Dendritic cell treated with granulocyte-macrophage colony-stimulating factor and Interleukin-4, amounts not matched to agents 40 ng/mL and 50 ng/mL, for 4 days (primary cell): ENCODE data around the gene GRIA2.
"Not testable (repeated sequence)": the region's sequence is repeated elsewhere in the genome, so short reads cannot be mapped to it uniquely, and the experiment has no call there.

Experiments
- H3K27ac Mint-ChIP-seq: one replicate; pipeline ENCODE4 v1.8.0; 2022; ENCODE audit warnings: mild to moderate bottlenecking, mixed read lengths
- H3K27me3 Mint-ChIP-seq: one replicate; pipeline ENCODE4 v1.8.0; 2022; ENCODE audit warnings: mild to moderate bottlenecking, mixed read lengths
- H3K36me3 Mint-ChIP-seq: one replicate; pipeline ENCODE4 v1.8.0; 2022; ENCODE audit warnings: low read depth, mixed read lengths
- H3K4me1 Mint-ChIP-seq: one replicate; pipeline ENCODE4 v1.8.0; 2022; ENCODE audit warnings: low read depth, mixed read lengths
- H3K4me3 Mint-ChIP-seq: one replicate; pipeline ENCODE4 v1.8.0; 2022; ENCODE audit warnings: mild to moderate bottlenecking, moderate library complexity, mixed read lengths
- H3K9me3 Mint-ChIP-seq: one replicate; pipeline ENCODE4 v1.8.0; 2022; ENCODE audit warnings: mixed read lengths
- intact Hi-C: fragments of 100-400 bp; cut with micrococcal nuclease; formaldehyde crosslinking; loops from one replicate; pipeline ENCODE4 v1.15.0; 2022

Gene GRIA2

DNA sequence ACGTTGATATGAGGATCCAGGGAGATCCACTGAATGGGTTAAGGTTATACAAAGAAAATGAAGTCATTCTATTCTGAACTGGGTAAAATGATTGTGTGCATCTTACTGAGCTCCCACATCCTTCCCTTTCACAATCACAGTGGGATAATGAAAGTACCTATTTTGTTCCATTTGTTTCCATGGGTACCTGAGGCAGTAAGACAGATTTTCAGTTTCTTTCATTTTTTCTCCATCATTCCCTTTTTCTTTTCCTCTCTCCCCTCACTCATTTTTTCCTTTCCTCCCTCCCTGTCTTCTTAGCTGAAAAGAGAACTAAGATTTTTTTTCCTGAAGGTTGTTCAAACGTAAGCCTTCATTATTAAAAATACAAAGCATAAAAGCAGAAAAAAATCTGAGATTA, 4.6 kb downstream of the GRIA2 start:
- Mint-ChIP-seq H3K27ac (no peak overlapping the region), H3K9me3 (no peaks in the 10 kb centered on the region), H3K4me3 (no peak overlapping the region), H3K36me3 (no peaks in the 10 kb centered on the region), H3K27me3 (peaks cover 43% of the 10 kb centered on the region), H3K4me1 (peaks cover 14% of the 10 kb centered on the region)
- intact Hi-C loops = no loop called here

DNA sequence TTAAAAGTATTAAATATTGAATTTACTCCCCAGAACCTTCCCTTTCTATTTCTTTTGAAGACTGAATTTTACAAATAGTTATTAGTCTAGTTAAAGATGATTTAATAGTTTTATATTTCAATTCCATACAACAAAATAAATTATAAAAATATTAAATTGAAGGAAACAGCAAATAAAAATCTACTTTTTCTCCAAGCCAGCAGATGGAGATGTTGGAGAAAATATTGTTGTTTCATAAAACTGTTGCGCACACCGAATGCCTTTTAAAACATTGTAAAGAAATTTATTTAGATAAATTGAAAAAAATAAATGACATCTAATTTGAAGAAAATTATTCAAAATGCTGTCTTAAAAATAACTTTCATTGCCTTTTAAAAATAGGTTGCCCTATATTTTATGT, 5.5 kb downstream of the GRIA2 start:
- H3K9me3 Mint-ChIP-seq = no peaks in the 10 kb centered on the region
- H3K4me1 Mint-ChIP-seq = peaks cover 14% of the 10 kb centered on the region
- no peaks in the 10 kb centered on the region for H3K36me3 Mint-ChIP-seq
- H3K27ac Mint-ChIP-seq = no peak overlapping the region
- peaks cover 35% of the 10 kb centered on the region for H3K27me3 Mint-ChIP-seq
- intact Hi-C loops = no loop called here
- H3K4me3 Mint-ChIP-seq = no peak overlapping the region

DNA sequence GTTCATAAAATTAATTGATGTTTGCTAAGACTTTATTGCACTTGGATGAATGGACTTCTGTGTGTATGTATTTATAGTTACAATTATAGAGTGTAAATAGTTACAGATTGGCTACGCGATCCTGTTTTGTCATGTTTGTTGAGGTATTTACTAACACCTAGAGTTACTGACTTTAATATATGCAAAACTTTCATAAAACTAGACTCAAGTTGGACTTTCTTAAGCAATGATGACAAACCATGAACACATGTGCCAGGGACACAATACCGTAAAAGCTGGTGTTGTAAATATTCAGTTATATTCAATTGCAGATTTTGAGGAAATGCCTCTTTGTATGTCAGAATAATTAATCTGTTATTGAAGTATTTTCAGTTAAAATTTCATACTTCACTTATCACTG, 6.1 kb downstream of the GRIA2 start:
- intact Hi-C loops = no loop called here
- H3K4me1 Mint-ChIP-seq = peaks cover 12% of the 10 kb centered on the region
- no peaks in the 10 kb centered on the region for H3K36me3 Mint-ChIP-seq
- H3K27me3 Mint-ChIP-seq = peaks cover 30% of the 10 kb centered on the region
- H3K27ac Mint-ChIP-seq = no peak overlapping the region
- H3K9me3 Mint-ChIP-seq = no peaks in the 10 kb centered on the region
- H3K4me3 Mint-ChIP-seq = no peak overlapping the region

DNA sequence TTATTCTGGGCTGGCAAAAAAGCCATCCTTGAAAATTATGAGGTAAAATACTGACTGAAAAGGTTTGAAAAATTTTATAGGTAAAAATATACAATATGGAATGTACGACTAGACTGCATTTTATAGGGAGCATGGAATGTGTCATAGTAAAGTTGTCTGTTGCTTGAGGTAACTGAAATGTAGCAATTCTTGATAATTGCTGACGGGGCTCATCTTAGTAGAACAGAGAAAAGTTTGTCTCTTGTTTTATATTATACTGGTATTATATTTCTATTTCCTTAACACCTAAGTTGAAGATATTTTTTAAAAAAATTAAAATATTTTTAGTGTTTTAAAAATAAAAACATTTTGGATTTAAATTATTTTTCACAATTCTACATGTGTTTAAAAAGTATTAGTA, 11.0 kb downstream of the GRIA2 start:
- H3K9me3 Mint-ChIP-seq = no peaks in the 10 kb centered on the region
- peaks cover 2% of the 10 kb centered on the region for H3K27me3 Mint-ChIP-seq
- H3K4me1 Mint-ChIP-seq = no peaks in the 10 kb centered on the region
- no peak overlapping the region for H3K4me3 Mint-ChIP-seq
- intact Hi-C loops = no loop called here
- no peaks in the 10 kb centered on the region for H3K36me3 Mint-ChIP-seq
- H3K27ac Mint-ChIP-seq = no peak overlapping the region

DNA sequence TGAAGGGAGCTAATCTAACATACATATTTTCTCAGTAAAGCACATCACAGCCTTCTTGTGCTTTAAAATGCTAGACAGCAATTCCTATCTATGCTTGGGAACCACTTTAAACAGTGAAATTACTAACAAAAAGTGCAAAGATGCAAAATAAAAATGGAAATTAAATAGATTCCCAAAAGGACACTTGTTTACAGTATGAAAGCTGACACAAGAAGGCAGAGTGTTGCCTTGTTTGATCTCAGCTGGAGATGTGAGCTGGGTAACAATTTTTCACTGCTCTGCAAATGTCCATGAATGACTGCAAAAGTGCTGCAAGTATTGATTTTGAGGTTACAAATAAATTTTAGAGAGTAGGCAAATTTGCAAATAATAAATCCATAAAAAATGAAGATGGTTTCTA, 22.3 kb downstream of the GRIA2 start:
- Mint-ChIP-seq H3K4me3 (no peak overlapping the region), H3K36me3 (no peaks in the 10 kb centered on the region), H3K27ac (no peak overlapping the region), H3K27me3 (no peaks in the 10 kb centered on the region), H3K4me1 (no peaks in the 10 kb centered on the region), H3K9me3 (no peaks in the 10 kb centered on the region)
- intact Hi-C loops = no loop called here

DNA sequence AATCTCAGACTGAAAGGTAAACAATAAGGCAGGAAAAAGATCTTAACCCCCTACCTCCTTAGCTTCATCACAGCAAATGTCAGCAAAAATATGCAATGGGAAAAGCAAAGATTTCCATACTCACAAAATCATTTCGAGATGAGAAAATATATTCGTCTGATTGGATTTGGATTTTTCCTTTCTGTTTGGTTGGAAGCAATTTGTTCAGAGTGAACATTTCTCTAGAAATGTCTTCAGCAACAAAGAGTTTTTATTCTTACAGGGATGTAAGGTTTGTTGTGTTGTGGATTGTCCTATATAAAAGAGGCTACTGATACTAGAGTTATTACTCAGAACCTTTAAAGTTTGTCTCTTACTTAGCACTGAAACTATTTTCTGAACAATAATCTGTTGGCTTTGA, 23.8 kb downstream of the GRIA2 start:
- Mint-ChIP-seq H3K9me3 (no peaks in the 10 kb centered on the region), H3K27me3 (no peaks in the 10 kb centered on the region), H3K36me3 (no peaks in the 10 kb centered on the region), H3K4me3 (no peak overlapping the region), H3K27ac (no peak overlapping the region), H3K4me1 (no peaks in the 10 kb centered on the region)
- intact Hi-C loops = no loop called here

DNA sequence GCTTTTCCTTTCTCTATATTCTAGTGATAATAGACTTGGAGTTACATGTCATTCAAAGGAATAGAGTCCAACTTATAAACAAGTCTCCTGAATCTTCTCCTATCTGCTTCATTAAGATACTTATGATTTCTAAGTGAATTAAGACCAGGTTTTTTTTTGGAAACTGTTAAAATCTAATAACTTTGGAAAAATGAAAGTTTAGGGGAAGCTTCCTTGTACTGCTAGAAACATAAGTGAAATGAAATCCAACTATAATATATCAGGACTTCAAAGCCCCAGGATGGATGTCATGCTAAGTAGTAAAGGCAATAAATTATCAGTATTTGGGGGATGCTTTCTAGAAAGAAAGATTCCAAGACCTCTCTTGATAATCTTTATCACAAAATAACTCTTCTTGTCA, 24.8 kb downstream of the GRIA2 start:
- intact Hi-C loops = no loop called here
- H3K27ac Mint-ChIP-seq = no peak overlapping the region
- no peaks in the 10 kb centered on the region for H3K27me3 Mint-ChIP-seq
- H3K4me3 Mint-ChIP-seq = no peak overlapping the region
- H3K36me3 Mint-ChIP-seq = no peaks in the 10 kb centered on the region
- no peaks in the 10 kb centered on the region for H3K9me3 Mint-ChIP-seq
- H3K4me1 Mint-ChIP-seq = no peaks in the 10 kb centered on the region

DNA sequence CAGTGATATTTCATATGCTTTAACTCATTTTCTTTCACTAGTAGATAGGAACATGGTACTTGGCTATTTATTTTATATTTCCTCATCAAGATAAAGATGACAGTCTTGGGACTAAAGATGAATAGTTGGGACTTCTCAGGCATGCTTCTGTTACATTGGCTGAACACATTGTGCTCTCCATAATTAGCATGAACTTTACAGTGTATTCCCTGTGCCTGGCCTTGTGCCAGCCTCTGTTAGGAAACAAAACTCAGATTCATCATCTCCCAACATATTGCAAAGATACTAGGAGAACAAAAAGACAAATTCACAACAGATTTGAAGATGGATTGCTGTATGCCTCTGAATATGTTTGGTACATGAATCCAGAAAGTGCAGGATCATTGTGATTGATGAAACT, 26.4 kb downstream of the GRIA2 start:
- Mint-ChIP-seq H3K4me1 (no peaks in the 10 kb centered on the region), H3K9me3 (no peaks in the 10 kb centered on the region), H3K36me3 (no peaks in the 10 kb centered on the region), H3K27me3 (no peaks in the 10 kb centered on the region), H3K4me3 (no peak overlapping the region), H3K27ac (no peak overlapping the region)
- intact Hi-C loops = no loop called here

DNA sequence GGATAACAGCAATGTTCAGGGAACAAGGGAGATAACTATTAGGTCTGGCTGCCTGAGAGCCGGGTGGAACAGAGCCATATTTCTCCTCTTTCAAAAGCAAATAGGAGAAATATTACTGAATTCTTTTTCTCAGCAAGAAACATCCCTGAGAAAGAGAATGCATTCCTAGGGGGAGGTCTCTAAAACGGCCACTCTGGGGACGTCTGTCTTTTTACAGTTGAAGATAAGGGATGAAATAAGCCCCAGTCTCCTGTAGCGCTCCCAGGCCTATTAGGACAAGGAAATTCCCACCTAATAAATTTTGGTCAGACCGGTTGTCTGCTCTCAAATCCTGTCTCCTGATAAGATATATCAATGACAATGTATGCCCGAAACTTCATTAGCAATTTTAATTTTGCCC, 37.6 kb downstream of the GRIA2 start:
- H3K4me3 Mint-ChIP-seq, intact Hi-C loops, H3K4me1 Mint-ChIP-seq, H3K36me3 Mint-ChIP-seq, H3K27me3 Mint-ChIP-seq, H3K27ac Mint-ChIP-seq: not testable (repeated sequence)
- peaks cover 41% of the 10 kb centered on the region for H3K9me3 Mint-ChIP-seq

DNA sequence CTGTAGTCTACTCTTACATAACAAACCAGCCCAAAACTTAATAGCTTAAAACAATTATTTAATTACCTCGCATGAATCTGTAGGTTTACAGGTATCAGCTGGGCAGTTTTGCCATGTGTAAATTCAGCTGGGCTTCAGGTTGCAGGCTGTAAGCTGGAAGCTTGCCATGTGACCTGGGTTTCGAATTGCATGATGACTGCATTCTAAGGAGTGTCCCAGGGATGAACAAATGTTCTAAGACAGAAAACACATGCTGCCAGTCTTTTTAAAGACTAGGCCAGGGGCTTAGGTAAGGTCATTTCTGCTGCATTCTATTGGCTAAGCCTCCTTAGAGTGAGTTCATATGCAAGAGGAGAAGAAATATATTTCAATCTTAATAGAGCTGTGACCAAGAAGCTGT, 44.8 kb downstream of the GRIA2 start:
- Mint-ChIP-seq H3K4me1 (no peaks in the 10 kb centered on the region), H3K9me3 (peaks cover 9% of the 10 kb centered on the region), H3K36me3 (no peaks in the 10 kb centered on the region), H3K4me3 (no peak overlapping the region), H3K27ac (no peak overlapping the region), H3K27me3 (no peaks in the 10 kb centered on the region)
- intact Hi-C loops = no loop called here

DNA sequence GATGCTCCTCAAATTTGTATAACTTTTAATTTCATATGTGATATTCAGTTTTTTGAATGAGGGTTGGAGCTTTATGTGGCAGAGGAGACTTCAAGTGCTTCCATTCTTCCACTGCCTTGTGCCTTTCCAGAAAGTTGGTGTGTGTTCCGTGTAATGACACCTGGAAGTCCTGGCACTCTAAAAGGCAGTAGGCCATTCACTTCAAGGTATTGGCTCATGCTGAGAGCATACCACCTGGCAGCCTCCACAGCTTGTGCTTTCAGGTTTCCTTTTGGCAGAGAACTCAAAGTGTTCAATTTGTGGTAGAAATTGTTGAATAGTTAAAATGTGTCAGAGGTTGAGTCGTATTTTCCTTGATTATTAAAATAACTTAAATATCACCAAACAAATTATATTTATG, 49.6 kb downstream of the GRIA2 start:
- no peaks in the 10 kb centered on the region for H3K36me3 Mint-ChIP-seq
- H3K27me3 Mint-ChIP-seq = no peaks in the 10 kb centered on the region
- no peaks in the 10 kb centered on the region for H3K4me1 Mint-ChIP-seq
- no peak overlapping the region for H3K27ac Mint-ChIP-seq
- intact Hi-C loops = no loop called here
- H3K9me3 Mint-ChIP-seq = no peaks in the 10 kb centered on the region
- no peak overlapping the region for H3K4me3 Mint-ChIP-seq

DNA sequence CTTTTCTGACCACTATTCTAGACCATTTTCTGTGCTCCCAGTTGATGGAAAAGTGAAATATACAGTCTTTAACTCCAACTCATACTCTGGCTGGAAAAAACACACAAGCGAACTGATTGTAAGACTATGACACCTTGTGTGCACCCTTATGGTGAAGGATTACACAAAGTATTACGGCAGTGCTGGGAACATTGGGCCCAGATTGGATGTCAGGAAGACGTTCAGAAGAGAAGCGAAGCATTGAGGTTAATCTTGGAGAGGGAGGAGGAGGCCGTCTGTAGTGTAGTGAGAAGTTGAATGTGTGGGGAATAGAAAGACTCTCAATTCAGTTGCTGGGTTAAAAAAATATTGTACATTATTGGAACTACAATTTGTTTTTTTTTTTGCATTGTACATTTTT, 50.0 kb downstream of the GRIA2 start:
- Mint-ChIP-seq H3K27ac (no peak overlapping the region), H3K4me1 (no peaks in the 10 kb centered on the region), H3K9me3 (no peaks in the 10 kb centered on the region), H3K27me3 (no peaks in the 10 kb centered on the region), H3K4me3 (no peak overlapping the region), H3K36me3 (no peaks in the 10 kb centered on the region)
- intact Hi-C loops = no loop called here

DNA sequence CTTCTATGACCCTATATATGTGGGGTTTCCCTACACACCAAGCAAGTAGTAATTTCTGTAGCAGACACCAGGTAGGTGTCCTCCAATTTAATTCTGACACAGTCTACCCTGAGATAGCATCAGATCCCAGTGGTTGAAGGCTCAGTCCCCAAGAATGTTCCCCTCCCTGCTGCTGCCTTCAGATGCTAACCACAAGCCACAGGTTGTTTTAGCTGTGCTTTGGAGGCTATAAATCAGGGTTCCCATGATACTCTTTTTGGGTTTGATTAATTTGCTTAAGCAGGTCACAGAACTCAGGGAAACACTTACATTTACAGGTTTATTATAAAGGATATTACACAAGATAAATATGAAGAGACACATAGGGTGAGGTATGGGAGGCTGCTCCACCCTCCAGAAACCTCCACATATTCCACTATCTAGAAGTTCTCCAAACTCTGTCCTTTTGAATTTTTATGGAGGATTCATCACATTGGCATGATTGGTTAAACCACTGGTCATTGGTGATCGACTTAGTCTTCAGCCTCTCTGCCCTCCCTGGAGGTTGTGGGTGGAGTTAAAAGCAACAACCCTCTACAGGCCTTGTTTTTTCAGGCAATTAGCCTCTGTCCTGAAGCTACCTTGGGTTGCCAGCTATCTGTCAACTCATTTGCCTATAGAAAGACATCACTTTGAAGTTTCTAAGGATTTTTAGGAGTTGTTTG, 50.8 kb downstream of the GRIA2 start:
- Mint-ChIP-seq H3K4me3 (no peak overlapping the region), H3K27ac (no peak overlapping the region), H3K27me3 (no peaks in the 10 kb centered on the region), H3K36me3 (no peaks in the 10 kb centered on the region), H3K4me1 (no peaks in the 10 kb centered on the region), H3K9me3 (no peaks in the 10 kb centered on the region)
- intact Hi-C loops = no loop called here

DNA sequence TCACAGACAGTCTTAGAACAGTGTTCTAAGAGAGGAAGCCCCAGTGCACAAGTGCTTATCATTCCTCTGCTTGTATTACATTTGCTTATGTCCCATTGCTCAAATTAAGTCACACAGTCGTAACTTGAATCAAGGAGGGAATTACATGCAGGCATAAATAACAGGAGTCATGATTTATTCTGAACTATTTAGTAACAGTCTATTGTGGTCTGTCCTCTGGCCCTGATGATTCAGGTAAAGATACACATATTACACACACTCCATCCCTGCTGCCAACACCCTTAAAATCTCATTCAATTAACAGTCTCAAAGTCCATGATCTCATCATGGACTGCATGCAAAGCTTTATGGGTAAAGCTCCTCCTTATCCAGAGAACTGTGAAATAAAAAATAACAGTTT, 60.1 kb downstream of the GRIA2 start:
- Mint-ChIP-seq H3K4me3 (no peak overlapping the region), H3K36me3 (no peaks in the 10 kb centered on the region), H3K9me3 (no peaks in the 10 kb centered on the region), H3K27me3 (no peaks in the 10 kb centered on the region), H3K27ac (no peak overlapping the region), H3K4me1 (no peaks in the 10 kb centered on the region)
- intact Hi-C loops = no loop called here

DNA sequence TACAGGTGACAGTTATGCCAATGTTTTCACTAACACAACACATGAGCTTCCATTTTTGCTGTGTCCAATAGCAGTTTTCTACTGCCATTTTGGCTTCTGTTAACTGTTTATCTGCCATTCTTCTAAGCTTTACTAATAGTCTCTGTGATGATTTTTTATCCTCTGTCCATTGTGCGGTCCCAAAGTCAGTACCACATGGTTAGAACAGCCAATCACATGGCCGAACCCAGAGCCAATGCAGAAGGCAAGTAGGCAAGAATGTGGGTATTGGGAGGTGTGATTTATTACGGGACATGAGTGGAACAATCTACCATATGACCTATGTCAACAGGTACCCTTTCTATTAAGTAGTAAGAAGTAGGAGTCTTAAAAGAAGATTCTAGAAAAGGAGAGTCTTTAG, 61.5 kb downstream of the GRIA2 start:
- Mint-ChIP-seq H3K9me3 (no peaks in the 10 kb centered on the region), H3K27me3 (no peaks in the 10 kb centered on the region), H3K4me1 (no peaks in the 10 kb centered on the region), H3K27ac (no peak overlapping the region), H3K36me3 (no peaks in the 10 kb centered on the region), H3K4me3 (no peak overlapping the region)
- intact Hi-C loops = no loop called here
